ENCODE measurements around the gene MCHR1. TPM values are rescaled to one million over a fixed set of nuclear protein-coding genes. Genes with fewer than 3 reads are reported as not detected.

The MCHR1 gene
- total and polyA plus RNA-seq, 3 experiments from 2014 or later, result not detected

DNA sequence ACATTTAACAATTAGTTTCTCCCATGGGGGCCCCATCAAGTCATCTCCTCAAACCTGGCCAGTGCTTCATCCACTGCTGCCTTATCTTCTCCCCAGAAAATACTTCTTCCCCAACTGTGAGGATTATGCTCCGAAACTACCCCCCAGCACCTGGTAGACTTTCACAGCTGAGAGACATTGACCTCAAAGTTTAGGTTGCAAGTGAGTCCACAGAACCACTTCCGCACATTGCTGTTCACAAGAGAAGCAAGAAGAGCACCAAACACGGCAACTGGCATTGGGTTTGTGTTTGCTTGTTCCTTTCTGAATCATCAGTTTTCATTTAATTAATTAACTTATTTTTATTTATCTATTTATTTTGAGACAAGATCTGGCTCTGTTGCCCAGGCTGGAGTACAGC, 6.1 kb downstream of the MCHR1 start:
- Mint-ChIP-seq H3K4me3 (peak overlapping the region; percentile 66 to 91 (median 83)), H3K4me1 (peaks cover 6 to 15% (median 11%) of the 10 kb centered on the region in 3 donors), H3K9me3 (no peaks in the 10 kb centered on the region), H3K27me3 (peaks cover 7 to 10% of the 10 kb centered on the region in 2 donors), H3K27ac (peak overlapping the region in 6 of 8 donors; percentile 71 to 87 (median 82)), H3K36me3 (no peaks in the 10 kb centered on the region)
- Histone ChIP-seq H3K9me3 (ENCODE audit: low read length) (no peaks in the 10 kb centered on the region), H3K4me1 (ENCODE audit: insufficient read depth, low read length) (no peaks in the 10 kb centered on the region), H3K27me3 (ENCODE audit: insufficient read depth, low read length, poor library complexity, severe bottlenecking) (no peaks in the 10 kb centered on the region), H3K27ac (ENCODE audit: low read depth, low read length) (peak overlapping the region; percentile 9), H3K36me3 (ENCODE audit: insufficient read depth, low read length) (no peaks in the 10 kb centered on the region), H3K4me3 (ENCODE audit: low read length) (peak overlapping the region; percentile 54)
- POLR2A ChIA-PET, result interaction anchor here (1.0 kb wide), 1 partner anchor 43 kb away, joined by 4 read pairs; no protein-coding TSS in a partner anchor
- DNase-seq, result peak in 4 of 5 donors; percentile 2 to 63 (median 20)
- CTCF ChIA-PET, result interaction anchor here (1.2 to 4.3 kb wide), 4 partner anchors 26 to 76 kb away, joined by 3 to 57 read pairs (median 15); no protein-coding TSS in a partner anchor

DNA sequence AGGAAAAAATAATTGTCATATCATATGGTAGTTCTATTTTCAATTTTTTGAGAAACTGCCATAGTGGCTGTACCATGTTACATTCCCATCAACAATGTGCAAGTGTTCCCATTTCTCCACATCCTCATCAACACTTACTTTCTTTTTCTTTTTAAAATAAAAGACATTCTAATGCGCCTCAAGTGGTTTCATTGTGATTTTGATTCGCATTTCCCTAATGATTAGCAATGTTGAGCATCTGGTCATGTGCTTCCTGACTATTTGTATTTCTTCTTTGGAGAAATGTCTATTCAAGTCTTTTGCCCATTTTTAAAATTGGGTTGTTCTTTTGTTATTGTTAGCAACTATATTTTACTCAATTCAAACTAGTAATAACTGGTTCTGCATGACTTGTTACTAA, 8.4 kb downstream of the MCHR1 start:
- Histone ChIP-seq H3K27ac (ENCODE audit: low read depth, low read length) (no peak overlapping the region), H3K9me3 (ENCODE audit: low read length) (no peaks in the 10 kb centered on the region), H3K4me1 (ENCODE audit: insufficient read depth, low read length) (no peaks in the 10 kb centered on the region), H3K36me3 (ENCODE audit: insufficient read depth, low read length) (no peaks in the 10 kb centered on the region), H3K27me3 (ENCODE audit: insufficient read depth, low read length, poor library complexity, severe bottlenecking) (no peaks in the 10 kb centered on the region), H3K4me3 (ENCODE audit: low read length) (no peak overlapping the region)
- no peak overlapping the region for H3K4me3 Mint-ChIP-seq
- ChIA-PET CTCF (no interaction called here), POLR2A (interaction anchor here (0.6 kb wide), 1 partner anchor 252 kb away, joined by 3 read pairs; no protein-coding TSS in a partner anchor)
- H3K9me3 Mint-ChIP-seq, result no peaks in the 10 kb centered on the region
- no peaks in the 10 kb centered on the region for H3K27me3 Mint-ChIP-seq
- no peak for DNase-seq
- H3K27ac Mint-ChIP-seq, result no peak overlapping the region
- no peaks in the 10 kb centered on the region for H3K36me3 Mint-ChIP-seq
- peaks cover 6 to 14% (median 11%) of the 10 kb centered on the region in 3 donors for H3K4me1 Mint-ChIP-seq

DNA sequence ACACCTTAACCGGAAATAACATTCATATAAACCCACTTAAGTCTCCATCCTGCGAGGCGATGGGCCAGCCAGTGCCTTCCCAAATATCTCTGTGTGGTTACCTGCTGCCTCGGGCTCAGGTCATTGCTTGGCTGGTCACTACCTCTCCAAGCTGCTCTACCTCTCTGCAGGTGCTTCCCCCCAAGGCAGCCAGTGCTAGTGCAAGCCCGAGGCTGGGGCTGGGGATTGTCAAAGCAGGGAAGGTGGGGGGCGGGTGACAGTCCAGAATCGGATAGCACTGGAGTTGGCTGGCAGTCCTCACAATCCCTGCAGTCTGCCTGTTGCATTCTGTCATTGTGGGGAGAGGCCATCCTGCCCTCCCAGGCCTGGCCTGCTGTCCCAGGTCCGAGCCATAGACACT, 11.1 kb downstream of the MCHR1 start:
- Histone ChIP-seq H3K27me3 (ENCODE audit: insufficient read depth, low read length, poor library complexity, severe bottlenecking) (no peaks in the 10 kb centered on the region), H3K4me1 (ENCODE audit: insufficient read depth, low read length) (no peaks in the 10 kb centered on the region), H3K9me3 (ENCODE audit: low read length) (no peaks in the 10 kb centered on the region), H3K27ac (ENCODE audit: low read depth, low read length) (no peak overlapping the region), H3K36me3 (ENCODE audit: insufficient read depth, low read length) (no peaks in the 10 kb centered on the region), H3K4me3 (ENCODE audit: low read length) (no peak overlapping the region)
- no peaks in the 10 kb centered on the region for H3K36me3 Mint-ChIP-seq
- peak in 1 of 5 donors; percentile 18 for DNase-seq
- ChIA-PET POLR2A (no interaction called here), CTCF (no interaction called here)
- H3K4me3 Mint-ChIP-seq, result no peak overlapping the region
- no peaks in the 10 kb centered on the region for H3K9me3 Mint-ChIP-seq
- peaks cover 0 to 8% (median 5%) of the 10 kb centered on the region in 3 donors for H3K4me1 Mint-ChIP-seq
- peak overlapping the region in 1 of 8 donors; percentile 19 for H3K27ac Mint-ChIP-seq
- peaks cover 0 to 3% of the 10 kb centered on the region in 2 donors for H3K27me3 Mint-ChIP-seq

DNA sequence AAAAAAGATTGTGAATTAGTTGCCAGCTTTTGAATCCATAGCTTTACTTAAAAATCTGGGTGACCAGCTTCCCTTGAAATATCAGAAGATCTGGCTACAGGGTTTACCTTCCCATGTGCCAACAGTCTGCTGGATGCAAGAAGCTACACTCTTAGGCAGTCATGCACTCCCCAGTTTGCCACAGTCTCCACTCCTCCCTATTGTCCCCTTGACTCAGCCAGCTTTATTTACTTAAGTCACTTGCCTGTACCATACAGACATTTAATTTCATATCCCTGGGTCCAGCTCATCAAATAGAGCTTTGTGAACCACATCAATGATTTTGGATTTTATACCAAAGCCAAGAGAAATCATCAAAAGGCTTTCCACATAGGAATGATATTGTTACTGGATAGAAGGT, 12.2 kb downstream of the MCHR1 start:
- DNase-seq, result no peak
- no peaks in the 10 kb centered on the region for H3K9me3 ChIP-seq (ENCODE audit: low read length)
- Mint-ChIP-seq H3K36me3 (no peaks in the 10 kb centered on the region), H3K4me3 (no peak overlapping the region), H3K4me1 (peaks cover 0 to 5% (median 2%) of the 10 kb centered on the region in 3 donors), H3K27ac (no peak overlapping the region), H3K27me3 (peaks cover 7 to 8% of the 10 kb centered on the region in 2 donors), H3K9me3 (no peaks in the 10 kb centered on the region)
- H3K4me3 ChIP-seq (ENCODE audit: low read length), result no peak overlapping the region
- no peaks in the 10 kb centered on the region for H3K4me1 ChIP-seq (ENCODE audit: insufficient read depth, low read length)
- H3K27ac ChIP-seq (ENCODE audit: low read depth, low read length), result no peak overlapping the region
- ChIA-PET CTCF (interaction anchor here (0.9 to 1.9 kb wide), 2 partner anchors 8 to 19 kb away, joined by 3 to 6 read pairs; no protein-coding TSS in a partner anchor), POLR2A (interaction anchor here (0.6 to 0.7 kb wide), 2 partner anchors 79 to 140 kb away, joined by 3 to 6 read pairs; no protein-coding TSS in a partner anchor)
- H3K36me3 ChIP-seq (ENCODE audit: insufficient read depth, low read length), result no peaks in the 10 kb centered on the region
- H3K27me3 ChIP-seq (ENCODE audit: insufficient read depth, low read length, poor library complexity, severe bottlenecking), result no peaks in the 10 kb centered on the region

DNA sequence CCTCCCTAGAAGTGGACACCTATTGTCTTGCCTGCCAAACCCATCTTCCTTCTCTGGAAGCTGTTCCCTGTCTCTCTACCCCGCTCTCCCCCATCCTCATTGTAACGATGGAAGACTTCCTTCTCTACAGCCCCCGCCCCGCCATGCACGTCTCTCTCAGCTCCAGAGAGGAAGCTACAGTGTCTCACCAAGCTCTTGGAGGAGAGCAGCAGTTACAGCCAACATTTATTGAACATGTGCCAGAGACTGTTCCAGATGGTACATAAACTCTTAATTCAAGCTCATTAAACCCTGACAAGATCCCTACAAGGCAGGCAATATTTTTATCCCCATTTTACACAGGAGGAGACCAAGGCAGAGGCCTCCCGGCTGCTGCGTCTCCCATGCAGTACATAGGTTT, 15.1 kb downstream of the MCHR1 start:
- Mint-ChIP-seq H3K27ac (peak overlapping the region in 1 of 8 donors; percentile 2), H3K9me3 (no peaks in the 10 kb centered on the region), H3K27me3 (peaks cover 8 to 9% of the 10 kb centered on the region in 2 donors), H3K36me3 (no peaks in the 10 kb centered on the region), H3K4me3 (peak overlapping the region in 1 of 7 donors; percentile 63), H3K4me1 (no peaks in the 10 kb centered on the region)
- H3K27me3 ChIP-seq (ENCODE audit: insufficient read depth, low read length, poor library complexity, severe bottlenecking), result no peaks in the 10 kb centered on the region
- POLR2A ChIA-PET, result no interaction called here
- H3K4me3 ChIP-seq (ENCODE audit: low read length), result no peak overlapping the region
- no peaks in the 10 kb centered on the region for H3K4me1 ChIP-seq (ENCODE audit: insufficient read depth, low read length)
- H3K36me3 ChIP-seq (ENCODE audit: insufficient read depth, low read length), result no peaks in the 10 kb centered on the region
- DNase-seq, result peak in 1 of 5 donors; percentile 3
- H3K9me3 ChIP-seq (ENCODE audit: low read length), result no peaks in the 10 kb centered on the region
- H3K27ac ChIP-seq (ENCODE audit: low read depth, low read length), result no peak overlapping the region
- CTCF ChIA-PET, result interaction anchor here (1.1 kb wide), 1 partner anchor 21 kb away, joined by 4 read pairs; no protein-coding TSS in a partner anchor

DNA sequence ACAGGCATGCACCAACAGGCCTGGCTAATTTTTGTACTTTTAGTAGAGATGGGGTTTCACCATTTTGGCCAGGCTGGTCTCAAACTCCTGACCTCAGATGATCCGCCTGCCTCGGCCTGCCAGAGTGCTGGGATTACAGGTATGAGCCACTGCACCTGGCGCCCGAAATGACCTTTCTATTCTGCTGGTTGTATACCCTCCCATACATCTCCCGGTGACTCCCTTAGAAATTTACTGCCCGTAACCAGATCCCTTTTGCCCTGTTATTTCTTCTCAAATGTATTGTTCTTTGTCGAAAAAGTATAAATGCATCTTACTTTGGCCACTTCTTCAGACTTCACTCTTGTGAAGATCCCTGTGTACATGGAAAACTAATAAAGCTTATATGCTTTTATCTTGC, 22.0 kb downstream of the MCHR1 start:
- DNase-seq, result no peak
- Histone ChIP-seq H3K27ac (ENCODE audit: low read depth, low read length) (no peak overlapping the region), H3K36me3 (ENCODE audit: insufficient read depth, low read length) (no peaks in the 10 kb centered on the region), H3K4me3 (ENCODE audit: low read length) (no peak overlapping the region), H3K4me1 (ENCODE audit: insufficient read depth, low read length) (peaks cover 7% of the 10 kb centered on the region), H3K27me3 (ENCODE audit: insufficient read depth, low read length, poor library complexity, severe bottlenecking) (no peaks in the 10 kb centered on the region), H3K9me3 (ENCODE audit: low read length) (no peaks in the 10 kb centered on the region)
- peaks cover 0 to 4% (median 3%) of the 10 kb centered on the region in 3 donors for H3K4me1 Mint-ChIP-seq
- H3K4me3 Mint-ChIP-seq, result no peak overlapping the region
- ChIA-PET POLR2A (no interaction called here), CTCF (interaction anchor here (1.0 kb wide), 1 partner anchor 13 kb away, joined by 3 read pairs; no protein-coding TSS in a partner anchor)
- no peaks in the 10 kb centered on the region for H3K9me3 Mint-ChIP-seq
- no peak overlapping the region for H3K27ac Mint-ChIP-seq
- H3K36me3 Mint-ChIP-seq, result no peaks in the 10 kb centered on the region
- peaks cover 2 to 3% of the 10 kb centered on the region in 2 donors for H3K27me3 Mint-ChIP-seq

DNA sequence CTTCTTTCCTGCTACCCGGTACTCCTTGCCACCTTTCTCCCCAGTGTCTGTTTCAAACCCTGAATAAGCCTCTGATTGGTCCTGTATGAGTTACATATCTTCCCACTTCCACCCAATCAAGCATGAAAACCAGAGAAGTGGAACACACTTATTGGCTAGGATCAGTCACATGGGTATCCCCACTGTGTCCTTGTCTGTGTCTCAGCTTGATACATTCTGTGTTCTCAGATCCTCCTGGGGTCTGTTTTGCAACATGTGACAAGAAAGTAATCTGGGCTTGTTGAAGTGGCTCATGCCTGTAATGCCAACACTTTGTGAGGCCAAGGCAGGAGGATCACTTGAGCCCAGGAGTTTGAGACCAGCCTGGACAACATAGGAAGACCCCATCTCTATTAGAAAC, 23.9 kb downstream of the MCHR1 start:
- H3K27me3 Mint-ChIP-seq, result peaks cover 0 to 2% of the 10 kb centered on the region in 2 donors
- CTCF ChIA-PET, result interaction anchor here (1.3 kb wide), 1 partner anchor 20 kb away, joined by 4 read pairs; no protein-coding TSS in a partner anchor
- H3K9me3 Mint-ChIP-seq, result no peaks in the 10 kb centered on the region

DNA sequence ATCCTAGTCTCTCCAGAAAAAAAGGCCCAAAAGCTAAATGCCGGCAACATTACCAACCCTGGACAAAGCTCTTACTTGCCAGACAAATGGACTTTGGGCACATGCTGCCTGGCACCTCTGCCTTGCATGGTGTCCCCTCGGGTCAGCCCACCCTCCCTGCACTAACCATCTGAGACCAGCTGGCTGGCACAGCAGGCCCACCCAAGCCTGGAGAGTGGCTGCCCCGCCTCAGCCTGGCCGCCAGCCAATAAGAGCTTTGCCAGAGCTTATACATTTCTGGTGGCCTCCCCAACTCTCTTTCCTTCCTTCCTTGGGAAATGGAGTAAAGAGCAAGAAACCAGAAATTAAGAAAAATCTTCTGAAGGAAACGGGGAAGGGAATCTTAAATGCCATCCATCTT, 24.5 kb downstream of the MCHR1 start:
- Mint-ChIP-seq H3K4me3 (no peak overlapping the region), H3K9me3 (no peaks in the 10 kb centered on the region), H3K36me3 (no peaks in the 10 kb centered on the region), H3K4me1 (peaks cover 0 to 4% (median 3%) of the 10 kb centered on the region in 3 donors), H3K27me3 (no peaks in the 10 kb centered on the region), H3K27ac (no peak overlapping the region)
- Histone ChIP-seq H3K27ac (ENCODE audit: low read depth, low read length) (no peak overlapping the region), H3K4me1 (ENCODE audit: insufficient read depth, low read length) (peaks cover 7% of the 10 kb centered on the region), H3K36me3 (ENCODE audit: insufficient read depth, low read length) (no peaks in the 10 kb centered on the region), H3K27me3 (ENCODE audit: insufficient read depth, low read length, poor library complexity, severe bottlenecking) (no peaks in the 10 kb centered on the region), H3K4me3 (ENCODE audit: low read length) (no peak overlapping the region), H3K9me3 (ENCODE audit: low read length) (no peaks in the 10 kb centered on the region)
- CTCF ChIA-PET, result no interaction called here
- POLR2A ChIA-PET, result no interaction called here
- DNase-seq, result no peak

More for the DNA sequence above, 23.9 kb downstream of the MCHR1 start:
- no peaks in the 10 kb centered on the region for H3K36me3 ChIP-seq (ENCODE audit: insufficient read depth, low read length)
- Mint-ChIP-seq H3K27ac (no peak overlapping the region), H3K4me1 (peaks cover 0 to 4% (median 3%) of the 10 kb centered on the region in 3 donors), H3K36me3 (no peaks in the 10 kb centered on the region), H3K4me3 (no peak overlapping the region)
- no peaks in the 10 kb centered on the region for H3K27me3 ChIP-seq (ENCODE audit: insufficient read depth, low read length, poor library complexity, severe bottlenecking)
- H3K4me3 ChIP-seq (ENCODE audit: low read length), result no peak overlapping the region
- no peak overlapping the region for H3K27ac ChIP-seq (ENCODE audit: low read depth, low read length)
- no peak for DNase-seq
- peaks cover 7% of the 10 kb centered on the region for H3K4me1 ChIP-seq (ENCODE audit: insufficient read depth, low read length)
- no peaks in the 10 kb centered on the region for H3K9me3 ChIP-seq (ENCODE audit: low read length)
- POLR2A ChIA-PET, result no interaction called here

Data from CD8-positive, alpha-beta memory T cell (primary cell).